Loucy (cell line): ENCODE measurements around the gene TOB1.

ENCODE experiments used
- EZH2phosphoT487 ChIP-seq: fragments of 200-600 bp; IDR thresholded peaks from 2 replicates; pipeline ENCODE4 v1.6.1; 2018; ENCODE audit warnings: antibody characterized with exemption, mild to moderate bottlenecking, moderate library complexity, borderline replicate concordance
- TF ChIP-seq, protein P1 (sequence below): fragments of 200-600 bp; sonication (generic); conservative IDR thresholded peaks from 2 replicates; pipeline ENCODE4 v1.5.1; 2014; ENCODE audit warnings: mild to moderate bottlenecking, antibody characterized with exemption, low read length

DNA sequence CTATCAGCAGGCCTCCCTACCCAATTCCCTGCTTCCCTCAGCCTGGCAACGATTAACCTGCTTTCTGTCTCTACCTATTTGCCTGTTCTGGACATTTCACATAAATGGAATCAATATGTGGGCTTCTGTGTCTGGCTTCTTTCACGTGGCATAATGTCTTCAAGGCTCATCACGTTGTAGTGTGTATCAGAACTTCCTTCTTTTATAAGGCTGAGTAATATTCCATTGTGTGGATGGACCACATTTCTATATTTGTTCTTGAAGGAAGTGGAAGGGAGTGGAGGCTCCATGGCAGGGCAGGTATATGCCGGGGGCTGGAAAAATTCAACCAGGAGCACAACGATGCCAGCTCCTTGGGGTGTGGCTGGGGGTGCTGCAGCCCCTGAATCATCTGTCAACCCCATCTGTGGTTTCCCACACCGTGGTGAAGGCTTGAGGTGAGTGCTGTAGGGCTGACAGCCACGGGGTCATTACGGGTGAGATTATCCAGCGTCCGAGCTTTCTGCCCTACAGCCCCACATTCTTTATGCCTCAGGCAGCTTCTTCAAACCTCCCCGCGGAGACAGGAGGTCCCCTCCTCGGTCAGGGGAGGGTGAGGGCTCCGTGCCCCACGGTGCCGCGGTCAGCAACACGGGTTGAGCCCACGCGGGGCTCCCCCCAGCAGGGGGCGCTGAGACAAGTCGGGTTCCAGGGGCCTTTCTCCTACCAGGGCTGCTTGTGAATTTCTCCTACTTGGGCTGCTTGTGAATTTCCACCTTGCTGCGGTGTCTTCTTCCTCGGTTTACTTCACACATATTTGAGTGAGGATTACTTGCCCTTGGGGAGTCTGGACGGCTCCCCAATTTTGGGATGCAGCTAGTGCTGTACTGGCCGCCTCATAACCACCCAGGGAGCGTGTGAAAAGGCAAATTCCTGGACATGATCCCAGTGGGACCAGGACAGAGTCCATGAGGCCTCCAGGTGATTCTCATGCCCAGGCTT is 49.1 kb downstream of the TOB1 start:
- TF ChIP-seq, protein P1, sequence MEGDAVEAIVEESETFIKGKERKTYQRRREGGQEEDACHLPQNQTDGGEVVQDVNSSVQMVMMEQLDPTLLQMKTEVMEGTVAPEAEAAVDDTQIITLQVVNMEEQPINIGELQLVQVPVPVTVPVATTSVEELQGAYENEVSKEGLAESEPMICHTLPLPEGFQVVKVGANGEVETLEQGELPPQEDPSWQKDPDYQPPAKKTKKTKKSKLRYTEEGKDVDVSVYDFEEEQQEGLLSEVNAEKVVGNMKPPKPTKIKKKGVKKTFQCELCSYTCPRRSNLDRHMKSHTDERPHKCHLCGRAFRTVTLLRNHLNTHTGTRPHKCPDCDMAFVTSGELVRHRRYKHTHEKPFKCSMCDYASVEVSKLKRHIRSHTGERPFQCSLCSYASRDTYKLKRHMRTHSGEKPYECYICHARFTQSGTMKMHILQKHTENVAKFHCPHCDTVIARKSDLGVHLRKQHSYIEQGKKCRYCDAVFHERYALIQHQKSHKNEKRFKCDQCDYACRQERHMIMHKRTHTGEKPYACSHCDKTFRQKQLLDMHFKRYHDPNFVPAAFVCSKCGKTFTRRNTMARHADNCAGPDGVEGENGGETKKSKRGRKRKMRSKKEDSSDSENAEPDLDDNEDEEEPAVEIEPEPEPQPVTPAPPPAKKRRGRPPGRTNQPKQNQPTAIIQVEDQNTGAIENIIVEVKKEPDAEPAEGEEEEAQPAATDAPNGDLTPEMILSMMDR: peak; percentile 91
- no peak for TF ChIP-seq EZH2phosphoT487
